GM12891 (cell line): ENCODE data around the gene B3GNT3.

Source experiments
- DNase-seq: peaks from one replicate; pipeline ENCODE4 v3.0.0; 2011; ENCODE audit warnings: low spot score; ENCODE audit not compliant: insufficient read length
- FAIRE-seq: peaks from 2 replicates; lab custom pipeline; 2011; peaks lifted over from hg19 to GRCh38; lab: Jason Lieb, UNC
- PAX5 ChIP-seq: IDR thresholded peaks from 2 replicates; pipeline ENCODE4 v1.6.1; 2011; ENCODE audit warnings: low read length, moderate library complexity, mild to moderate bottlenecking; ENCODE audit not compliant: insufficient read depth, severe bottlenecking
- POLR2A ChIP-seq: IDR thresholded peaks from 2 replicates; pipeline ENCODE4 v1.6.1; 2011; ENCODE audit warnings: low read depth, low read length, control low read depth
- POLR2AphosphoS5 ChIP-seq: IDR thresholded peaks from 2 replicates; pipeline ENCODE4 v1.6.1; 2011; ENCODE audit warnings: low read depth, low read length, control low read depth
- POU2F2 ChIP-seq: IDR thresholded peaks from 2 replicates; pipeline ENCODE4 v1.6.1; 2011; ENCODE audit warnings: low read depth, mild to moderate bottlenecking, control low read depth, low read length, moderate library complexity
- SPI1 ChIP-seq: IDR thresholded peaks from 2 replicates; pipeline ENCODE4 v1.6.1; 2011; ENCODE audit warnings: low read depth, low read length, control low read depth
- TAF1 ChIP-seq: IDR thresholded peaks from 2 replicates; pipeline ENCODE4 v1.6.1; 2011; ENCODE audit warnings: low read depth, low read length, control low read depth

The B3GNT3 gene

GRCh38 chr19:17831419-17831888 lies 36.5 kb downstream of the B3GNT3 start:
- FAIRE-seq, result no peak
- TF ChIP-seq POLR2AphosphoS5 (no peak), POU2F2 (no peak), POLR2A (no peak), SPI1 (no peak)
- DNase-seq, result no peak

- DNase-seq (no peak), FAIRE-seq (no peak)
- TF ChIP-seq TAF1, result no peak
- no peak for TF ChIP-seq POLR2AphosphoS5
- TF ChIP-seq POLR2A, result no peak
- TF ChIP-seq POU2F2, result no peak
- TF ChIP-seq SPI1, result no peak
- no peak for TF ChIP-seq PAX5
Measured at GRCh38 chr19:17832443-17833208, 37.7 kb downstream of the B3GNT3 start.

- FAIRE-seq (no peak), DNase-seq (no peak)
- TF ChIP-seq SPI1, result no peak
- no peak for TF ChIP-seq PAX5
- TF ChIP-seq POLR2AphosphoS5, result no peak
- no peak for TF ChIP-seq TAF1
- no peak for TF ChIP-seq POLR2A
- TF ChIP-seq POU2F2, result no peak
Measured at GRCh38 chr19:17834350-17835181, 39.6 kb downstream of the B3GNT3 start.

DNA sequence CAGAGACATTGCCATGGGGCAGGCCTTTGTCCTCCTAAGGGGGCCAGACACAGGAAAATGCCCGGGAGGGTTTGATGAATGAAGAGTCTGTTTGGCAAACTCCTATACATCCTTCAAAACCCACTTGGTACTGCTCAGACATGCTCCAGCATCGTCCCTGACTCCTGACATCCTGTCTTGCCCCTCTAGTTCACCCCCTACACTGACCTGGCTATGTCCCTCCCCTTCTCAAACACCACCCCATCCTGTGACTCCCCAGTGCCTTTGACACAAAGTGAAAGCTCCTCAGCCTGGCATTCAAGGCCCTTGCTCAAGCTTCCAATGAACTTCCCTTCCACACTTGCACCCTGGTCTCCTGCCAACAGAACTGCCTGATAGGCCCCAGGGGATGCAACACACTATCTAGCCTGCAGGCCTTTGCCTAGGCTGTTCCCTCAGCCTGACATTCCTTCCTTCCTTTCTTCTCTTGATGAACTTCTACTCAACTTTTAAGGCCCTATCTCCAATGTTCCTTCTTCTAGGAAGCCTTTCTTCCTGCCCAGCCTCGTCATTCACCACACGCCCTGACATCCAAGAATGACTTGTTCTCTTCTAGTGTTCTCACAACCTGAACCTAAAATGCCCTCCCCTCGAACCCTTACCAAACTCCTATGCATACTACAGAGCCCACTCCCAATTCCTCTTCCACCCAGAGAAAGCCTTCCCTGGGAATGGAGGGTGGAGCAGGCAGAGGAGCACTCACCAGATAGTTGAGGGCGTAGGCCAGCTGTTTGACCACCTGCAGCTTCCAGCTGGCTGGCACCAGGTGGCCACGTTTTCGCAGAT lies 40.5 kb downstream of the B3GNT3 start:
- DNase-seq, result no peak
- no peak for FAIRE-seq
- TF ChIP-seq TAF1, result no peak
- no peak; the same call in 1 of the 2 replicates for TF ChIP-seq POLR2AphosphoS5
- no peak for TF ChIP-seq SPI1
- TF ChIP-seq POU2F2, result no peak
- no peak for TF ChIP-seq PAX5
- TF ChIP-seq POLR2A, result no peak

- DNase-seq, result no peak
- FAIRE-seq, result no peak
- TF ChIP-seq POLR2AphosphoS5, result no peak
- TF ChIP-seq POU2F2, result no peak
- no peak for TF ChIP-seq SPI1
- no peak for TF ChIP-seq POLR2A
Measured at GRCh38 chr19:17836530-17836929, 41.6 kb downstream of the B3GNT3 start.

DNA sequence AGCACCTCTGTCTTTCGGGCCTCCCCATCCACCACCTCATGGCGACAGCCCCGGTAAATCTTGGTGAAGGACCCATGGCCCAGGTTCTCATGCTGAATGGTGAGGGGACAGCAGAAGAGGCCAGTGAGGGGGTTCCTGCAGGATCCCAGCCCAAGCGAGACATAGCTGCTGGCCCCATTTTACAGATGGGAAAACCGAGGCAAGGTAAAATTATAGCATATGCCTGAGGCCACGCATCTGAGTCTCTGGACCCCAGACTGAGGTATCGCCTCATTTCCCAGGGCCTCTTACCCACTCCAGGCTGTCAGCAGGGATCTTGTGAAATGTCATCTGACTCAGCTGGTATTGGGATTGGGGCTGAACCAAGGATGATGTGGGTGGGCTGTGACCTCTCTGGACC lies 43.0 kb downstream of the B3GNT3 start:
- TF ChIP-seq TAF1 (no peak), POLR2AphosphoS5 (no peak), POU2F2 (no peak), PAX5 (no peak), POLR2A (no peak), SPI1 (no peak)
- DNase-seq (no peak), FAIRE-seq (no peak)

DNA sequence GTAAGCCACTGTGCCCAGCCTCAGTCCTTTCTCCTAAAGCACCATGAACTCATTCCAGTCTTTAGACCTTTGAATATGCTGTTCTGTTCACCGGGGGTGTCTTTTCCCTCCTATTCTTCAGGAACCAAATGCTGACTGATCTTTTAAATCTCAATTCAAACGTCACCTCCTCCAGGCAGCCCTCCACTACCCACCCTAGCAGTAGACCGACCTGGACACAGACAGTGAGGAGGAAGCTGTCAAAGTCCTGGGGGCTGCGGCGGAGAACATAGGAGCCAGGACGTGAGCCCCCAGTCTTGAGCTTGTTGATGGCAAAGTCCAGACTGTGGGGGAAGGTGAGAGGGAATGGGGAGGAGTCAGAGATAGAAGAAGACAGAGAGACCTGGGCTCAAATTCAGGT lies 45.1 kb downstream of the B3GNT3 start:
- TF ChIP-seq PAX5 (no peak), TAF1 (no peak), POLR2A (no peak)
- DNase-seq, result no peak

DNA sequence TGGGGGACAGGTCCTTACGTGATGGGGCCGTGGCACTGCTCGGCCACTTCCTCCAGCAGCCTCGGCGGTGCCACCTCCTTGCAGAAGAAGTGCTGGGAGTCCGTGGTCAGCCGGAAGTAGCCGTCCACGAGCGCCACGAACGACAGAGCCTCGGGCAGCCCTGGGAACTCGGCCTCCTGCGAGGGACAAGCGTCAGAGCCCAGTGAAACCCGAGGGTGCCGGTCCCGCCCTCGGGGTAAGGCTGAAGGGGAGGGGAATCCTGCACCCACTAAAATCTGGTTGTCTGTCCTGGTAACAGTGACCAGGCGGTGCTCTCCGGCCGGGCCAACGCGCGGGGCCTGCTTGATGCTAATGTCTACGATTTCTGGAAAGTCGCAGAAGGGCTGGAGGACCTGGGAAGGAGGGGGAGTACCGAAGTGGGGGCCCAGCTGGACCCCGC lies 46.5 kb downstream of the B3GNT3 start:
- no peak for TF ChIP-seq PAX5
- TF ChIP-seq POLR2AphosphoS5, result no peak
- TF ChIP-seq TAF1, result no peak
- TF ChIP-seq SPI1, result no peak
- TF ChIP-seq POLR2A, result no peak
- TF ChIP-seq POU2F2, result no peak
- DNase-seq, result no peak
- FAIRE-seq, result no peak

More for the DNA sequence above, 45.1 kb downstream of the B3GNT3 start:
- no peak for FAIRE-seq
